NK-92 treated with Interleukin-12 subunit alpha and Interleukin-12 subunit beta, amount 100 ng/mL, for 24 hours (cell line): ENCODE data around the gene IREB2.
"Not testable (repeated sequence)": the region's sequence is repeated elsewhere in the genome, so short reads cannot be mapped to it uniquely, and the experiment has no call there.

ENCODE experiments used
- DNase-seq: peaks from one replicate; lab custom pipeline; 2025; lab: John Stamatoyannopoulos, UW

The IREB2 gene

DNA sequence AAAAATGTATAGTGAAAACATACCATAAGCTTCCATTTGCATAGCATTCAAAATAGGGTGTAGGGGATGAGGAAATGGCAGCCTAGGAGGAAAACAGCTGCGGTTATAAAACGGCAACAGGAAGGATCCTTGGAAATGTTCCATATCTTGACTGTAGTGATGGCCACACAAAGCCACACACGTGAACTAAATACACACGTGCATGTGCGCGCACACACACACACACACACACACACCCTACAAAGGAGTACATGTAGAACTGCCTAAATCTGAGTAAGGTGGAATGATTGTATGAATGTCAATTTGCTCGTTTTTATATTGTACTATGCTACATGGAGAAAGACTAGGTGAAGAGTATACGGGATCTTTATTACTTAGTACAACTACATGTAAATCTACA lies 3.9 kb upstream of the IREB2 start:
- DNase-seq: no peak

GRCh38 chr15:78434711-78435110 lies 3.3 kb upstream of the IREB2 start:
- not testable (repeated sequence) for DNase-seq

DNA sequence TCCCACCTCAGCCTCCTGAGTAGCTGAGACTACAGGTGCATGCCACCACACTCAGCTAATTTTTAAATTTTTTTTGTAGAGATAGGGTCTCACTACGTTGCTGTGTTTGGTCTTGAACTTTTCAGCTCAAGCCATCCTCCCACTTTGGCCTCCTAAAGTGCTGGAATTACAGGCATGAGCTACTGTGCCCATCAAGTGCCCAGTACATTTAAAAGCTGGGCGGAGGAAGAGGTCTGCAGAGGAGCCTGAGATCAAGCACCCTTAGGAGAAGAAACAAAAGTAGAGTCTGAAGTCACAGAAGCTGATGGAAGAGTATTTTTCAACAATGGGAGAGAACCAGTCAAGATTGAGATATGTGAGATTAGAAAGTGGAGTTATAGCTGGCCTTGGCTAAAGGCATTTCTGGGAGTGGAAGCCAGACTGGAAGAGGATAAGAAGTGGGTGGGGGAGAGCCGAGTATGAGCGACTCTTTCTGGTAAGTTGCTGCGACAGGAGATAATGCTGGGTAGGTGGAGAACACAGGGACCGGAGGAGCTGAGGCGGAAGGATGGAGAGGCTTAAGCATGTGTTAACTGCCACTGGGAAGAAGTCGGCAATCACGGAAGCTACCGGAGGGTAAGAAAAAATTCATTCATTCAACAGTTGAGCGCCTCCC lies 782 bp upstream of the IREB2 start:
- DNase-seq: no peak

GRCh38 chr15:78438619-78439285 lies 736 bp downstream of the IREB2 start:
- DNase-seq: peak; percentile 50

DNA sequence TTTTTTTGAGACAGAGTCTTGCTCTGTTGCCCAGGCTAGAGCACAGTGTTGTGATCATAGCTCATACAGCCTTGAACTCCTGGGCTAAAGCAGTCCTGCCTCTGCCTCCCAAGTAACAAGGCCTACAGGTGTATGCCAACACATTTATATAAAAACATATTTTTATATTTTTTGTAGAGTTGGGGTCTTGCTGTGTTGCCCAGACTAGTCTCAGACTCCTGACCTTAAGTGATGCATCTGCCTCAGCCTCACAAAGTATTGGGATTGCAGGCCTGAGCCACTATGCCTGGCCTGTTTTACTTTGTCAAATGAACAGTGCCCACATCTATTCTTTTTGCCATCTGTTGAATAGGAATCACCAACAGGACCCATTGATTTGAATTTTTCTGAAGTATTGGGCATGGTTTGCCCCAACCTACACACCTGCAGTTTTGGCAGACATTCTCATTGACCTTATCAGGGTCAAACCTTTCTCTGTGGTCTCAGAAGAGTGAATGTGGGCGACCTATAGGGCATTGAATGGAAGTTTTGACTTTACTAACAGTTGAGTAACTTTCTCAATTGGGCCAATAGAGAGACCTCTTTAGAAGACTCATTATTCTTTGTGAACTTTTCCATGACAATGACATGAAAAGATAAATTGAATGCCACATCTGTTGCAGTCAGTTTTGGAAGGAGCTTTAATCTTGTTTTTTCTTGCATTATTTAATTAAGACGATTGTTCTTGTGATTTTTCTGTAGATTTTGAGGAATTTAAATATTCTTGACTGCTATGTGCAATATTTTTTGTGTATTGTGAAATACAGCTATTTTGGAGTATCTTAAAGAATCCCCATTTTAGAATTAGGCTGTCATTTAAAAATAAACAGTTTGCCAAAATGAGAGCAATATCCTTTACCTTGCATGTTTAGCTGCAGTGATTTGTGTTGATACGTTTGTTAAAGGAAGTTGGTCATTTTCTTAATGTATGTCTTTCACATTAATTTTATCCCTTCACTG lies 2.7 kb downstream of the IREB2 start:
- no peak for DNase-seq

DNA sequence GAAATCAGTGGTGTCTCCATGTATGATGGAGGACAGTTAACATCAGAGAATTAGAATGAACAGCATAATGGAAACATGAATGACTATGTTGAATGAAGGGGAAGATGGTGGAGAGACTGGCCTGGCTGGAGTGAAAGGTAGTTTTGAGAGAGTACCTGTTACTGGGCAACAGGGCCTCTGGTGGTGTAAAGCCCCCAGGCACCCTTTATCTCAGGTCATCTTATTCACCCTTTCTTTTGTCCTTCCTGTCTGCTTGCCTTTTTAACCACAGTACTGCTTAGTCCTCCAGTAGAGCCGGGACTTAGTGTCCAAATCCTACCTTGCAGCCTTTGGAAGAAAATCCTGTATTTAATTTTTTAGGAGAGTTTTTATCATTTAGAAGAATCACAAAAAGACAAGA lies 6.2 kb downstream of the IREB2 start:
- DNase-seq: no peak

GRCh38 chr15:78445875-78446274 lies 7.9 kb downstream of the IREB2 start:
- no peak for DNase-seq

- no peak for DNase-seq
Measured at GRCh38 chr15:78446551-78446950, 8.5 kb downstream of the IREB2 start.

DNA sequence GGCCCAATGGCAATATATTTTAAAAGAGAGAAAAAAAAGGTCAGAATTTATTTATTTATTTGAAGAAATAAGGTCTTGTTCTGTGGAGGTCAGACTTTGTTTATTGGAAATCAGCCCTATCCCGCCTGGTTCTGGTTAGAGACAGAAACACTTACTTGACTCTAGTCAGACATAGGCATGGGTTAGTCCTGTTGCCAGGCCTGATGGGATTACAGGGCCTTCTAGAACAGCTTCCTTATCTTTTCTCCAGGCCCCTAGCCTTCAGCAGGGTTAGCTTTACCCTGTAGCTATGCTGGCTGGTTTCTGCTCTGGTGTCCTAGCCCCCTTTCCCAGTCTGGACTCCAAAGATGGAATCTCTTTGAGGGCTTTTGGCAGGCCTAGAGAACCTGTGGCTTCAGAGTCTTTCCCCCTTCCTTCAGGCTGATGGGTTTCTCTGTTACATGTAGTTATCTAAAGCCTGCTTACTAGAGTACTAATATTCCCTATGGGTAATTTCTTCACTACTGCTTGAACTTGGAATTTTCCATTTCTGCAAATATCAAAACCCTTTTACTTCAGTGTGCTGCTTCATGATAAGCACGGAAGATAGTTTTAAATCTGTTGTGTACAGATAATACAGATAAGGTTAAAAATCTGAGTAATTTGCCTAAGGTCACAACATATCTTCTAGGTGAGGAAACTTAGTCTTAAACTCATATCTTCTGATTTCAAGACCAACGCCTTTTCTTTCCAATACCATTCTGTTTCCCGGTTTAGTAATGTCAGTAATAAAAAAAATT lies 10.6 kb downstream of the IREB2 start:
- DNase-seq: no peak

- DNase-seq: no peak
Measured at GRCh38 chr15:78449220-78449999, 11.4 kb downstream of the IREB2 start.

- DNase-seq: no peak
Measured at GRCh38 chr15:78450285-78450858, 12.4 kb downstream of the IREB2 start.

GRCh38 chr15:78452485-78452884 lies 14.5 kb downstream of the IREB2 start:
- DNase-seq: no peak

GRCh38 chr15:78453447-78453846 lies 15.4 kb downstream of the IREB2 start:
- no peak for DNase-seq

DNA sequence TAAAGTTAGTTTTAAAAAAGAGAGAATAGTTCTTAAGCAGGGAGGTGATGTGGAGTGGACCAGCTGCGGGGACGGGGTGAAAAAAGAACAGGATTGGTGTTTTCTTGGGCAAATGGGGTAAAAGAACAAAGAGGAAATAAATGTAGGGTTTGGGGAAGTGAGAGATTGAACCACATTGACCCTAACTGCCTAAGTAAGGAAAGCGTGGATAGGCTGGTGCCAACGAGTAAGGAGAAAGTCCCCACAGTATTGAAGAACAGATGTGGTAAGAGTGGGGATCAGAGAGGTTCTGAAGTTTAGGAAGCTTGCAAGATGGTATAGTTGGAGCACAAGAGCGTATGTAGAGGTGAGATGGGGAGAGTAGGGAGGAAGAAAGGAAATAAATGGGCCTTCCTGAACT lies 17.0 kb downstream of the IREB2 start:
- DNase-seq: no peak

DNA sequence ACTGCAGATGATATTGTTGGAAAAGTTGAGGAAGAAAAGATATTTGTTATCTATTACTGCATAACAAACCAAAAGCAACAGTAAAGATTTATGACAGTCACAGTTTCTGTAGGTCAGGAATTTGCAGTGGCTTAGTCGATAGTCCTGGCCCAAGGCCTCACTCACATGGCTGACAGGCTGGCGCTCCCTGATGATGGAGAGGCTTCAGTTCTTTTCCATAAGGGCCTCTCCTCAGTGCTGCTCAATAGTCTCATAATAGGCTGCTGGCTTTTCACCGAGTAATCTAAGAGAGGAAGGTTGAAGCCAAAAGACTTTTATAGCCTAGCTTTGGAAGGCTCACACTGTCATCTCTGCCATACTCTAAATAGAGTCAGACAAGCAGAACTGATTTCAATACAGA lies 17.7 kb downstream of the IREB2 start:
- DNase-seq: no peak

GRCh38 chr15:78456426-78456825 lies 18.4 kb downstream of the IREB2 start:
- DNase-seq: no peak

DNA sequence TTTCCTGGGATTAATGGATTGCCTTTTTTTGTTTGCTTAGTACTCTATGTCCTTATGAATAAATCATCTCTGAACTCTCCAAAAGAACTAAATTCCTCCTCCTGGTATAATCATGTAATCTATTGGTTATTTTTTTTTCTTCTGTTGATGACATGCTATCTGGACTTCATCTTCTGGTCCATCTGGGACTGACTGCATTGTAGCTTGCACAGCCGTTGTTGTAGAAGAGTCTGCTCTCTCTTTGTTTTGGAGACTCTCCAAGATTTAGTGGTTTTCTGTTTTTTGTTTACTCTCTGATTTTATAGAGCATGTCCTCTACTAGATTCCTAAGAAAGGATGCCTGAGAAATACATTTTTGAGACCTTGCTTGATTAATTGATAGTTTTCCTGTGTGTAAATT lies 19.1 kb downstream of the IREB2 start:
- DNase-seq: no peak

DNA sequence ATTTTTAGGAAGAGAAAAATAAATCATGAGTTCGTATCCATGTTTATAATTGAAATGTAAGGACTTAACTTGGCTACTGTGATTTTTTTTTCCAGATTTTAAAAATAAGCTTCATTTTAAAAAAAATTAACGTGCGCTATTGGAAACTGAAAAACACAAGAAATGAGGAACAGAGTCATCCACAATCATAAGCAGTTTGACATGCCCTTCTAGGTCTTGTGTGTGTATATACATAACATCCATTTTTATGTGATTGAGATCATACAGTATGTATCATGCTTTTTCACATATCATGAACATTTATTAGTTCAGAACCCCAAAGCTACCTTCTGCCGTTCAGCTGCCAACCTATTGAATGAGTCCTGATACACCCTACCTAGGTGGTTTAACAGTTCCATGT lies 22.7 kb downstream of the IREB2 start:
- no peak for DNase-seq

- no peak for DNase-seq
Measured at GRCh38 chr15:78461171-78461888, 23.3 kb downstream of the IREB2 start.

GRCh38 chr15:78469031-78469430 lies 31.0 kb downstream of the IREB2 start:
- no peak for DNase-seq
